ENCODE measurements around the gene FGG. TPM values are rescaled to one million over a fixed set of nuclear protein-coding genes. Genes with fewer than 3 reads are reported as not detected.
A peak's percentile ranks its signal among the peaks of the same experiment; 100 is the strongest.

FGG gene
- total and polyA plus RNA-seq, 2 of the 13 experiments (the other 11 are each of a cell fraction or from before 2014, with no cell fraction given) = 1,037 to 2,423 TPM

- TF ChIP-seq ZBTB46 (CRISPR knock-in tag; IDR thresholded peaks at IDR 0.05; ENCODE audit: borderline replicate concordance) (no peak), ISL2 (CRISPR knock-in tag; IDR thresholded peaks at IDR 0.05) (peak; percentile 99), ZNF672 (CRISPR knock-in tag; IDR thresholded peaks at IDR 0.05) (no peak), ZBTB38 (CRISPR knock-in tag; IDR thresholded peaks at IDR 0.05) (no peak), ZNF556 (CRISPR knock-in tag; IDR thresholded peaks at IDR 0.05; ENCODE audit: borderline replicate concordance) (peak; percentile 36; the same call in 1 of the 2 replicates), ZNF20 (CRISPR knock-in tag; IDR thresholded peaks at IDR 0.05) (no peak), FOXA3 (CRISPR knock-in tag; IDR thresholded peaks at IDR 0.05) (peak; percentile 98), MEF2D (CRISPR knock-in tag; IDR thresholded peaks at IDR 0.05) (peak; percentile 95), MEIS1 (CRISPR knock-in tag; IDR thresholded peaks at IDR 0.05; ENCODE audit: borderline replicate concordance) (peak; percentile 51; the same call in 1 of the 2 replicates), ZFP36L1 (CRISPR knock-in tag; IDR thresholded peaks at IDR 0.05) (no peak), ATF1 (CRISPR knock-in tag; IDR thresholded peaks at IDR 0.05) (peak; percentile 75; the same call in 1 of the 2 replicates), GMEB2 (CRISPR knock-in tag; IDR thresholded peaks at IDR 0.05; ENCODE audit: low read depth) (no peak), MYPOP (CRISPR knock-in tag; IDR thresholded peaks at IDR 0.05) (no peak; the same call in 1 of the 2 replicates), ZNF367 (CRISPR knock-in tag; IDR thresholded peaks at IDR 0.05; ENCODE audit: borderline replicate concordance) (no peak), MAFF (IDR thresholded peaks at IDR 0.05; ENCODE audit: low read depth, low read length) (no peak), DNMT3B (CRISPR knock-in tag; conservative IDR thresholded peaks at IDR 0.05) (peak; percentile 60; the same call in 1 of the 2 replicates), ZFP90 (CRISPR knock-in tag; IDR thresholded peaks at IDR 0.05; ENCODE audit: borderline replicate concordance) (no peak), RXRB (CRISPR knock-in tag; IDR thresholded peaks at IDR 0.05; ENCODE audit: borderline replicate concordance) (peak; percentile 99), SOX13 (IDR thresholded peaks at IDR 0.05) (peak; percentile 76; the same call in 1 of the 2 replicates), SOX13 (CRISPR knock-in tag; conservative IDR thresholded peaks at IDR 0.05 in 1 of 2, IDR thresholded peaks at IDR 0.05 in 1 of 2) (peak in 1 of 2 experiments; percentile 98; a peak in 2 of 4 replicates), ZNF468 (CRISPR knock-in tag; IDR thresholded peaks at IDR 0.05) (no peak), EP300 (IDR thresholded peaks at IDR 0.05; ENCODE audit: low read depth in 2 of 2, low read length in 2 of 2) (peak; percentile 59 to 100; a peak in 3 of 4 replicates), EP300 (CRISPR knock-in tag; IDR thresholded peaks at IDR 0.05; ENCODE audit: borderline replicate concordance) (peak; percentile 96)
These were observed 14.4 kb downstream of the FGG start (continued) for GRCh38 chr4:154597798-154598774.

Measured in HepG2 (cell line).